K562 (cell line): ENCODE data around the gene SLC46A3. TPM values are rescaled to one million over a fixed set of nuclear protein-coding genes. Genes with fewer than 3 reads are reported as not detected.

Experiments used
- ATAC-seq: fragments of 200-7000 bp; cut with Tn5 transposase; 3 replicates; pipeline ENCODE4 v1.9.1; 2020; ENCODE audit warnings: moderate library complexity
- BruUV-seq: library from RNA; stranded (reverse); fragments of 400-500 nt; replicated peaks from 2 replicates; lab custom pipeline; 2021; lab: Mats Ljungman, UMichigan
- CTCF ChIA-PET: fragments of 300-600 bp; formaldehyde crosslinking; extraction: SDS; loops from one replicate; lab custom pipeline; 2021; ENCODE audit warnings: low intra/inter-chr PET ratio; lab: Yijun Ruan, JAX
- POLR2A ChIA-PET: fragments of 300-600, 350-650 bp; sonication (Branson Sonifier 250); formaldehyde crosslinking; extraction: SDS; loops from one replicate; lab custom pipeline; 2021; ENCODE audit warnings: antibody characterized with exemption, inconsistent platforms; lab: Yijun Ruan, JAX
- DNase-seq, 4 experiments: peaks; one replicate each; pipeline versions ENCODE4 v3.0.0 to v3.0.0-alpha.2; 2011 to 2018; ENCODE audit warnings: low spot score in 3 of 4, mixed read lengths in 3 of 4; ENCODE audit errors: extremely low read depth in 1 of 4
- FAIRE-seq: peaks from 2 replicates; lab custom pipeline; 2011; peaks lifted over from hg19 to GRCh38; lab: Jason Lieb, UNC
- H2AFZ ChIP-seq: 2 replicates; pipeline ENCODE4 v1.6.0; 2011; ENCODE audit warnings: low read depth, low read length, control low read depth, inconsistent platforms
- H3K27ac ChIP-seq: fragments of 200-600 bp; 3 replicates; pipeline ENCODE4 v1.8.0; 2011; ENCODE audit warnings: low read depth, mild to moderate bottlenecking, control low read depth, inconsistent platforms, low read length, moderate library complexity, mixed read lengths; ENCODE audit errors: extremely low read depth
- H3K27me3 ChIP-seq, 2 experiments: fragments of 300-600 bp in 1 of 2; 2 replicates in 1 of 2; 3 replicates in 1 of 2; pipeline versions ENCODE4 v1.6.0 to v1.8.0; 2011; ENCODE audit warnings: inconsistent platforms in 2 of 2, low read length in 2 of 2, mild to moderate bottlenecking in 1 of 2, mixed read lengths in 1 of 2, moderate library complexity in 1 of 2; ENCODE audit not compliant: control insufficient read depth in 2 of 2, insufficient read depth in 2 of 2
- H3K36me3 ChIP-seq: fragments of 300-600 bp; 3 replicates; pipeline ENCODE4 v1.8.0; 2011; ENCODE audit warnings: mild to moderate bottlenecking, low read length, inconsistent platforms; ENCODE audit not compliant: control insufficient read depth, insufficient read depth
- H3K4me1 ChIP-seq, 2 experiments: fragments of 200-600 bp in 1 of 2; replicated peaks in 1 of 2; 2 replicates in 1 of 2; 3 replicates in 1 of 2; pipeline versions ENCODE4 v1.5.1 to v1.8.0; 2011; ENCODE audit warnings: inconsistent platforms in 2 of 2, low read length in 2 of 2, mild to moderate bottlenecking in 1 of 2, mixed read lengths in 1 of 2, moderate library complexity in 1 of 2; ENCODE audit not compliant: control insufficient read depth in 2 of 2, insufficient read depth in 2 of 2
- H3K4me2 ChIP-seq: 2 replicates; pipeline ENCODE4 v1.6.1; 2011; ENCODE audit warnings: low read length, control low read depth, inconsistent platforms, mixed read lengths; ENCODE audit not compliant: insufficient read depth
- H3K4me3 ChIP-seq: fragments of 200-600 bp; sonication (generic), shearing (Covaris generic); 2 replicates; pipeline ENCODE4 v1.5.1; 2016; ENCODE audit warnings: control low read depth, inconsistent platforms
- H3K79me2 ChIP-seq: fragments of 200-600 bp; 3 replicates; pipeline ENCODE4 v1.8.0; 2011; ENCODE audit warnings: low read length, inconsistent platforms; ENCODE audit not compliant: control insufficient read depth, insufficient read depth
- H3K9ac ChIP-seq, 2 experiments: 2 replicates each; pipeline versions ENCODE4 v1.6.0 to v1.6.1; 2011; ENCODE audit warnings: low read depth in 2 of 2, low read length in 2 of 2, control low read depth in 1 of 2, inconsistent platforms in 1 of 2, mild to moderate bottlenecking in 1 of 2, mixed read lengths in 1 of 2; ENCODE audit not compliant: insufficient read depth in 1 of 2
- H3K9me1 ChIP-seq: one replicate; pipeline ENCODE4 v1.6.0; 2011; ENCODE audit warnings: inconsistent platforms, mild to moderate bottlenecking, low read length, moderate library complexity; ENCODE audit not compliant: control insufficient read depth, insufficient read depth
- H3K9me3 ChIP-seq: replicated peaks from 2 replicates; pipeline ENCODE4 v1.5.1; 2011; ENCODE audit warnings: low read depth, low read length, inconsistent platforms; ENCODE audit not compliant: control insufficient read depth, insufficient read depth
- H4K20me1 ChIP-seq: replicated peaks from 2 replicates; pipeline ENCODE4 v1.6.1; 2011; ENCODE audit warnings: low read length, inconsistent platforms, mixed read lengths; ENCODE audit not compliant: control insufficient read depth, insufficient read depth
- CBFB ChIP-seq: sonication (generic); formaldehyde crosslinking; IDR thresholded peaks from 2 replicates; pipeline ENCODE4 v1.4.0; 2020; ENCODE audit warnings: mild to moderate bottlenecking, missing genetic modification reagents
- ETV1 ChIP-seq: fragments of 450-650 bp; conservative IDR thresholded peaks from 2 replicates; pipeline ENCODE4 v1.6.1; 2016; ENCODE audit warnings: missing genetic modification characterization, control low read depth, low read depth, missing compliant biosample characterization
- FOSL1 ChIP-seq: fragments of 200-800 bp; sonication (Bioruptor generic); conservative IDR thresholded peaks from 2 replicates; pipeline ENCODE4 v1.6.1; 2016; ENCODE audit warnings: missing genetic modification characterization, missing compliant biosample characterization
- GTF2F1 ChIP-seq: IDR thresholded peaks from 2 replicates; pipeline ENCODE4 v1.6.1; 2011; ENCODE audit warnings: low read depth, low read length, improper control_type of control experiment
- HNRNPK ChIP-seq: fragments of 200-400 bp; formaldehyde crosslinking; IDR thresholded peaks from one replicate; pipeline ENCODE4 v1.6.1; 2018; ENCODE audit warnings: mild to moderate bottlenecking, low read depth, low read length; ENCODE audit not compliant: poor library complexity, severe bottlenecking
- RBM22 ChIP-seq: fragments of 200-400 bp; formaldehyde crosslinking; IDR thresholded peaks from 2 replicates; pipeline ENCODE4 v1.6.1; 2018; ENCODE audit warnings: low read length, low read depth; ENCODE audit not compliant: poor library complexity, severe bottlenecking
- RFX5 ChIP-seq: IDR thresholded peaks from 2 replicates; pipeline ENCODE4 v1.6.1; 2011; ENCODE audit warnings: low read depth, mild to moderate bottlenecking, improper control_type of control experiment, low read length
- RFX7 ChIP-seq: fragments of 250-450 bp; sonication (Bioruptor Pico); IDR thresholded peaks from 2 replicates; pipeline ENCODE4 v1.5.1; 2021; ENCODE audit warnings: mild to moderate bottlenecking
- TCFL5 ChIP-seq: fragments of 250-450 bp; sonication (Bioruptor Pico); conservative IDR thresholded peaks from 2 replicates; pipeline ENCODE4 v1.6.1; 2021; ENCODE audit warnings: mild to moderate bottlenecking, moderate library complexity, matching md5 sums
- ZKSCAN8 ChIP-seq: fragments of 200-800 bp; sonication (Bioruptor generic); IDR thresholded peaks from 2 replicates; pipeline ENCODE4 v1.6.1; 2016; ENCODE audit warnings: missing genetic modification characterization, missing compliant biosample characterization
- ZNF232 ChIP-seq: sonication (generic); formaldehyde crosslinking; IDR thresholded peaks from 2 replicates; pipeline ENCODE4 v1.8.0; 2022; ENCODE audit warnings: mild to moderate bottlenecking, missing genetic modification reagents
- ZNF449 ChIP-seq: fragments of 250-450 bp; sonication (Bioruptor Pico); IDR thresholded peaks from 2 replicates; pipeline ENCODE4 v1.8.0; 2022; ENCODE audit warnings: moderate library complexity, mild to moderate bottlenecking, inconsistent platforms
- ZNF79 ChIP-seq: fragments of 250-450 bp; sonication (Bioruptor Pico); IDR thresholded peaks from 2 replicates; pipeline ENCODE4 v1.4.0; 2020; ENCODE audit warnings: low read depth, mild to moderate bottlenecking, moderate library complexity
- WGBS: fragments of 100-300 bp; shearing (Covaris generic); methylation state at CpG from one replicate; pipeline ENCODE4 v1.1.6; 2016; ENCODE audit warnings: low coverage, mixed read lengths; ENCODE audit not compliant: insufficient coverage; ENCODE audit errors: missing lambda C conversion rate; 5-methylcytosine and 5-hydroxymethylcytosine counted together
- in situ Hi-C: fragments of 300-500 bp; cut with MboI; formaldehyde crosslinking; loops from 4 replicates; pipeline ENCODE4 v1.15.0; 2018; ENCODE audit warnings: inconsistent platforms, mixed read lengths
- intact Hi-C: fragments of 100-400 bp; cut with micrococcal nuclease; formaldehyde crosslinking; loops from 2 replicates; pipeline ENCODE4 v1.14.2; 2022
- polyA plus RNA-seq, 8 experiments: library from polyadenylated mRNA; depleted of rRNA in 4 of 8; stranded (reverse) in 5 of 8; unstranded in 3 of 8; fragments of >200 nt; fragmentation: Nextera tagmentation in 2 of 8; fragmentation: Illumina TruSeq in 1 of 8; extraction: Ambion mirVana in 2 of 8; extraction: Trizol in 1 of 8; gene quantifications; 2 replicates each; pipeline versions ENCODE4 v1.2.1 to v1.2.3, GENCODE V29; 2011 to 2014; ENCODE audit warnings: inconsistent platforms in 1 of 8, missing spikeins in 1 of 8
- total RNA-seq, 7 experiments: library from RNA; depleted of rRNA in 6 of 7; stranded (reverse); fragments of >200 nt in 6 of 7; fragmentation: Illumina TruSeq in 2 of 7; extraction: Trizol in 2 of 7; gene quantifications; 2 replicates each; pipeline versions ENCODE4 v1.2.1 to v1.2.3, GENCODE V29; 2011 to 2021; ENCODE audit warnings: low replicate concordance in 1 of 7
- TF ChIP-seq, protein P1 (sequence below): fragments of 250-450 bp; sonication (Bioruptor Pico); IDR thresholded peaks from 2 replicates; pipeline ENCODE4 v1.4.0; 2020; ENCODE audit warnings: mild to moderate bottlenecking, moderate library complexity, borderline replicate concordance
- TF ChIP-seq, protein P2 (sequence below): fragments of 250-450 bp; sonication (Bioruptor Pico); IDR thresholded peaks from 2 replicates; pipeline ENCODE4 v1.8.0; 2021; ENCODE audit warnings: moderate library complexity, mild to moderate bottlenecking, inconsistent platforms

SLC46A3 gene
- total and polyA plus RNA-seq, 9 of the 15 experiments (the other 6 are each of a cell fraction or from before 2014, with no cell fraction given): 0.14 to 1.2 (median 0.51) TPM

GRCh38 chr13:28730762-28731161 lies 12.0 kb upstream of the SLC46A3 start:
- Histone ChIP-seq H3K27me3 (peaks cover 0 to 4% of the 10 kb centered on the region in 2 experiments; a peak in 3 of 5 replicates), H3K36me3 (no peaks in the 10 kb centered on the region), H3K9me1 (no peaks in the 10 kb centered on the region), H2AFZ (no peak overlapping the region), H4K20me1 (no peaks in the 10 kb centered on the region), H3K4me3 (no peak overlapping the region), H3K9me3 (no peaks in the 10 kb centered on the region), H3K9ac (no peak overlapping the region), H3K4me2 (no peak overlapping the region), H3K79me2 (no peaks in the 10 kb centered on the region), H3K4me1 (peaks cover 0 to 2% of the 10 kb centered on the region in 2 experiments; a peak in 1 of 5 replicates), H3K27ac (no peak overlapping the region)
- ChIA-PET CTCF (no interaction called here), POLR2A (no interaction called here)
- FAIRE-seq (no peak), ATAC-seq (no peak), DNase-seq (no peak)
- no TSS peak for BruUV-seq
- in situ Hi-C loops: no loop called here
- TF ChIP-seq ZNF232 (CRISPR knock-in tag) (no peak), RBM22 (no peak), GTF2F1 (no peak), ETV1 (tag) (no peak), HNRNPK (no peak), FOSL1 (tag) (no peak), RFX5 (no peak), ZNF449 (CRISPR knock-in tag) (no peak), ZNF79 (CRISPR knock-in tag) (no peak), TCFL5 (CRISPR knock-in tag) (no peak), CBFB (CRISPR knock-in tag) (no peak), RFX7 (CRISPR knock-in tag) (no peak), ZKSCAN8 (no peak)
- TF ChIP-seq, protein P1, sequence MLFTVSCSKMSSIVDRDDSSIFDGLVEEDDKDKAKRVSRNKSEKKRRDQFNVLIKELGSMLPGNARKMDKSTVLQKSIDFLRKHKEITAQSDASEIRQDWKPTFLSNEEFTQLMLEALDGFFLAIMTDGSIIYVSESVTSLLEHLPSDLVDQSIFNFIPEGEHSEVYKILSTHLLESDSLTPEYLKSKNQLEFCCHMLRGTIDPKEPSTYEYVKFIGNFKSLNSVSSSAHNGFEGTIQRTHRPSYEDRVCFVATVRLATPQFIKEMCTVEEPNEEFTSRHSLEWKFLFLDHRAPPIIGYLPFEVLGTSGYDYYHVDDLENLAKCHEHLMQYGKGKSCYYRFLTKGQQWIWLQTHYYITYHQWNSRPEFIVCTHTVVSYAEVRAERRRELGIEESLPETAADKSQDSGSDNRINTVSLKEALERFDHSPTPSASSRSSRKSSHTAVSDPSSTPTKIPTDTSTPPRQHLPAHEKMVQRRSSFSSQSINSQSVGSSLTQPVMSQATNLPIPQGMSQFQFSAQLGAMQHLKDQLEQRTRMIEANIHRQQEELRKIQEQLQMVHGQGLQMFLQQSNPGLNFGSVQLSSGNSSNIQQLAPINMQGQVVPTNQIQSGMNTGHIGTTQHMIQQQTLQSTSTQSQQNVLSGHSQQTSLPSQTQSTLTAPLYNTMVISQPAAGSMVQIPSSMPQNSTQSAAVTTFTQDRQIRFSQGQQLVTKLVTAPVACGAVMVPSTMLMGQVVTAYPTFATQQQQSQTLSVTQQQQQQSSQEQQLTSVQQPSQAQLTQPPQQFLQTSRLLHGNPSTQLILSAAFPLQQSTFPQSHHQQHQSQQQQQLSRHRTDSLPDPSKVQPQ (CRISPR knock-in tag): no peak
- TF ChIP-seq, protein P2, sequence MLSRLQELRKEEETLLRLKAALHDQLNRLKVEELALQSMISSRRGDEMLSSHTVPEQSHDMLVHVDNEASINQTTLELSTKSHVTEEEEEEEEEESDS (CRISPR knock-in tag): no peak
- intact Hi-C loops: no loop called here
- WGBS: 0% methylated on average over 2 of the region's 3 CpGs
